ENCODE results near the gene INTS6.

GRCh38 chr13:51452361-51453206 is at the start of gene INTS6:
- TF ChIP-seq ZNF274 (IDR thresholded peaks at IDR 0.05; ENCODE audit: low read depth, low read length) (no peak), YY1 (IDR thresholded peaks at IDR 0.05; ENCODE audit: insufficient read depth, insufficient read length) (no peak)
